HCT116 (cell line): ENCODE data around the gene CENPX.

Experiments used
- POLR2A ChIP-seq: IDR thresholded peaks from 2 replicates; pipeline ENCODE4 v1.7.0; 2011; ENCODE audit warnings: borderline replicate concordance; ENCODE audit not compliant: insufficient read depth, insufficient read length; ENCODE audit errors: extremely low read depth
- POLR2AphosphoS5 ChIP-seq: IDR thresholded peaks from 2 replicates; pipeline ENCODE4 v1.6.1; 2011; ENCODE audit warnings: mild to moderate bottlenecking, low read depth, low read length, moderate library complexity
- TF ChIP-seq, protein P1 (sequence below), 3 experiments: fragments of 200-600 bp in 1 of 3; sonication (generic) in 1 of 3; IDR thresholded peaks in 2 of 3; conservative IDR thresholded peaks in 1 of 3; 2 replicates each; pipeline ENCODE4 v1.5.1; 2012 to 2017; ENCODE audit warnings: low read depth in 2 of 3, low read length in 2 of 3, antibody characterized with exemption in 1 of 3, borderline replicate concordance in 1 of 3, control low read depth in 1 of 3, mild to moderate bottlenecking in 1 of 3, mixed read lengths in 1 of 3, mixed run types in 1 of 3, moderate library complexity in 1 of 3; ENCODE audit not compliant: insufficient read depth in 1 of 3

DNA sequence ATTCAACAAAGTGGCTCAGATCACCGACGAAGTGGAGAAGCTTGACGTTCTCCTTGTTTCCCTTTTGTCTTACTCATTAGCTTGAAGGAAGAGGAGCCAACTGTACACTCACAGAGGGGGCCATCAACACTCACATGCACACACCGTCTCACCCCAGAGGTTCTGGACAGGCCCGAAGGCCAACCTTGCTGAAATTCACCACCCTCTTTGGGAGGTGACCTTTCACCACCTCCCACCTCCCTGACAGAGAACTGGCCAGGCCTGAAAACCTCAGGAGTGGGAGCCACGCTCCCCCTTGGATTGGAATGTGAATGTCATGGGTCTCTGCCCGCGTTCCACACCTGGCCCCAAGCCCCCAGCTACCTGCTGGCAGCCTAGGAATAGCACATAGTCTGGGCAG lies 12.8 kb upstream of the CENPX start:
- TF ChIP-seq, protein P1, sequence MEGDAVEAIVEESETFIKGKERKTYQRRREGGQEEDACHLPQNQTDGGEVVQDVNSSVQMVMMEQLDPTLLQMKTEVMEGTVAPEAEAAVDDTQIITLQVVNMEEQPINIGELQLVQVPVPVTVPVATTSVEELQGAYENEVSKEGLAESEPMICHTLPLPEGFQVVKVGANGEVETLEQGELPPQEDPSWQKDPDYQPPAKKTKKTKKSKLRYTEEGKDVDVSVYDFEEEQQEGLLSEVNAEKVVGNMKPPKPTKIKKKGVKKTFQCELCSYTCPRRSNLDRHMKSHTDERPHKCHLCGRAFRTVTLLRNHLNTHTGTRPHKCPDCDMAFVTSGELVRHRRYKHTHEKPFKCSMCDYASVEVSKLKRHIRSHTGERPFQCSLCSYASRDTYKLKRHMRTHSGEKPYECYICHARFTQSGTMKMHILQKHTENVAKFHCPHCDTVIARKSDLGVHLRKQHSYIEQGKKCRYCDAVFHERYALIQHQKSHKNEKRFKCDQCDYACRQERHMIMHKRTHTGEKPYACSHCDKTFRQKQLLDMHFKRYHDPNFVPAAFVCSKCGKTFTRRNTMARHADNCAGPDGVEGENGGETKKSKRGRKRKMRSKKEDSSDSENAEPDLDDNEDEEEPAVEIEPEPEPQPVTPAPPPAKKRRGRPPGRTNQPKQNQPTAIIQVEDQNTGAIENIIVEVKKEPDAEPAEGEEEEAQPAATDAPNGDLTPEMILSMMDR (IDR thresholded peaks at IDR 0.05 in 2 of 3, conservative IDR thresholded peaks at IDR 0.05 in 1 of 3; ENCODE audit: borderline replicate concordance in 1 of 3, insufficient read depth in 1 of 3, low read depth in 2 of 3, low read length in 2 of 3), result no peak
- TF ChIP-seq POLR2AphosphoS5 (no peak), POLR2A (no peak)
